Adipocyte (in vitro differentiated cells): ENCODE results near the gene SIX5.
A peak's percentile ranks its signal among the peaks of the same experiment; 100 is the strongest.

Experiments
- DNase-seq: peaks from one replicate; pipeline ENCODE4 v3.0.0-alpha.2; 2015; ENCODE audit warnings: low read depth
- H3K27me3 ChIP-seq: replicated peaks from 2 replicates; pipeline ENCODE4 v1.7.0; 2013; ENCODE audit warnings: mild to moderate bottlenecking, low read length, moderate library complexity; ENCODE audit not compliant: control insufficient read depth, insufficient read depth
- H3K36me3 ChIP-seq: 2 replicates; pipeline ENCODE4 v1.7.0; 2013; ENCODE audit warnings: low read length, mild to moderate bottlenecking, moderate library complexity; ENCODE audit not compliant: control insufficient read depth, insufficient read depth, severe bottlenecking
- H3K4me1 ChIP-seq: 2 replicates; pipeline ENCODE4 v1.7.0; 2013; ENCODE audit warnings: mild to moderate bottlenecking, low read length, moderate library complexity; ENCODE audit not compliant: control insufficient read depth, insufficient read depth
- H3K4me3 ChIP-seq: 2 replicates; pipeline ENCODE4 v1.7.0; 2013; ENCODE audit warnings: mild to moderate bottlenecking, low read length, moderate library complexity
- H3K9ac ChIP-seq: 2 replicates; pipeline ENCODE4 v1.7.0; 2013; ENCODE audit warnings: mild to moderate bottlenecking, low read length, moderate library complexity
- H3K9me3 ChIP-seq: 2 replicates; pipeline ENCODE4 v1.7.0; 2013; ENCODE audit warnings: mild to moderate bottlenecking, low read length, moderate library complexity; ENCODE audit not compliant: control insufficient read depth

Gene SIX5

GRCh38 chr19:45768984-45769782 is at the start of gene SIX5:
SIX5 (minus strand) TSS chr19:45769252; CDS start chr19:45768844, 408 bp downstream.
- H3K9ac ChIP-seq: peak within 1 kb of the TSS; percentile 96
- H3K27me3 ChIP-seq: no peaks in the 10 kb centered on the region
- DNase-seq: peak; percentile 99
- H3K36me3 ChIP-seq: peaks cover 16% of the 10 kb centered on the region
- H3K4me1 ChIP-seq: peaks cover 28% of the 10 kb centered on the region
- H3K4me3 ChIP-seq: peak within 1 kb of the TSS; percentile 95
- no peaks in the 10 kb centered on the region for H3K9me3 ChIP-seq

GRCh38 chr19:45817725-45818301 is 48.8 kb upstream of the SIX5 start:
- no peak overlapping the region for H3K9ac ChIP-seq
- DNase-seq: no peak
- peaks cover 21% of the 10 kb centered on the region for H3K36me3 ChIP-seq
- no peaks in the 10 kb centered on the region for H3K9me3 ChIP-seq
- H3K4me3 ChIP-seq: no peak overlapping the region
- no peaks in the 10 kb centered on the region for H3K27me3 ChIP-seq
- H3K4me1 ChIP-seq: peaks cover 9% of the 10 kb centered on the region

GRCh38 chr19:45817010-45817724 is 48.1 kb upstream of the SIX5 start:
- DNase-seq: peak; percentile 97
- Histone ChIP-seq H3K4me3 (no peak overlapping the region), H3K4me1 (peaks cover 9% of the 10 kb centered on the region), H3K9me3 (no peaks in the 10 kb centered on the region), H3K27me3 (no peaks in the 10 kb centered on the region), H3K9ac (peak overlapping the region; percentile 3), H3K36me3 (peaks cover 15% of the 10 kb centered on the region)

GRCh38 chr19:45816236-45817009 is 47.4 kb upstream of the SIX5 start:
- H3K36me3 ChIP-seq: peaks cover 13% of the 10 kb centered on the region
- no peaks in the 10 kb centered on the region for H3K9me3 ChIP-seq
- no peak for DNase-seq
- peak overlapping the region; percentile 3 for H3K9ac ChIP-seq
- no peaks in the 10 kb centered on the region for H3K27me3 ChIP-seq
- no peak overlapping the region for H3K4me3 ChIP-seq
- H3K4me1 ChIP-seq: peaks cover 9% of the 10 kb centered on the region

GRCh38 chr19:45815481-45816216 is 46.6 kb upstream of the SIX5 start:
- no peak overlapping the region for H3K4me3 ChIP-seq
- DNase-seq: no peak
- H3K27me3 ChIP-seq: no peaks in the 10 kb centered on the region
- no peak overlapping the region for H3K9ac ChIP-seq
- no peaks in the 10 kb centered on the region for H3K9me3 ChIP-seq
- peaks cover 10% of the 10 kb centered on the region for H3K36me3 ChIP-seq
- peaks cover 10% of the 10 kb centered on the region for H3K4me1 ChIP-seq

- H3K36me3 ChIP-seq: peaks cover 3% of the 10 kb centered on the region
- H3K9me3 ChIP-seq: no peaks in the 10 kb centered on the region
- no peaks in the 10 kb centered on the region for H3K27me3 ChIP-seq
- no peak for DNase-seq
- no peak within 1 kb of the TSS for H3K9ac ChIP-seq
- H3K4me3 ChIP-seq: no peak within 1 kb of the TSS
- H3K4me1 ChIP-seq: peaks cover 16% of the 10 kb centered on the region
These were observed 45.9 kb upstream of the SIX5 start, which contains the start of gene RSPH6A for GRCh38 chr19:45814851-45815480. RSPH6A (minus strand) TSS chr19:45815308; CDS start chr19:45815176, 132 bp downstream.

GRCh38 chr19:45814166-45814780 is 45.2 kb upstream of the SIX5 start:
- Histone ChIP-seq H3K27me3 (no peaks in the 10 kb centered on the region), H3K36me3 (no peaks in the 10 kb centered on the region), H3K9ac (no peak overlapping the region), H3K4me1 (peaks cover 23% of the 10 kb centered on the region), H3K9me3 (no peaks in the 10 kb centered on the region), H3K4me3 (no peak overlapping the region)
- DNase-seq: no peak

- no peak for DNase-seq
- no peak overlapping the region for H3K9ac ChIP-seq
- peaks cover 24% of the 10 kb centered on the region for H3K4me1 ChIP-seq
These were observed 43.2 kb upstream of the SIX5 start for GRCh38 chr19:45812297-45812696.

GRCh38 chr19:45809643-45810159 is 40.6 kb upstream of the SIX5 start:
- no peaks in the 10 kb centered on the region for H3K36me3 ChIP-seq
- peaks cover 2% of the 10 kb centered on the region for H3K9me3 ChIP-seq
- DNase-seq: peak; percentile 71
- peaks cover 29% of the 10 kb centered on the region for H3K4me1 ChIP-seq
- H3K27me3 ChIP-seq: no peaks in the 10 kb centered on the region
- H3K9ac ChIP-seq: peak overlapping the region; percentile 51
- H3K4me3 ChIP-seq: no peak overlapping the region

More at GRCh38 chr19:45812297-45812696, 43.2 kb upstream of the SIX5 start:
- Histone ChIP-seq H3K27me3 (no peaks in the 10 kb centered on the region), H3K36me3 (no peaks in the 10 kb centered on the region), H3K4me3 (no peak overlapping the region), H3K9me3 (no peaks in the 10 kb centered on the region)
